Neural progenitor cell (in vitro differentiated cells): ENCODE results near the gene CST9L. TPM values are rescaled to one million over a fixed set of nuclear protein-coding genes. Genes with fewer than 3 reads are reported as not detected.

Experiments
- DNase-seq: peaks from one replicate; pipeline ENCODE4 v3.0.0-alpha.2; 2016; ENCODE audit warnings: low spot score
- H2AFZ ChIP-seq: fragments of 200-600 bp; sonication (generic); replicated peaks from 2 replicates; pipeline ENCODE4 v1.6.1; 2016; ENCODE audit warnings: antibody characterized with exemption
- H3F3A ChIP-seq: fragments of 200-600 bp; sonication (generic); 2 replicates; pipeline ENCODE4 v1.6.1; 2016; ENCODE audit warnings: antibody characterized with exemption, low read depth
- H3K27ac ChIP-seq: fragments of 200-600 bp; sonication (generic); 2 replicates; pipeline ENCODE4 v1.5.1; 2016; ENCODE audit warnings: mild to moderate bottlenecking
- H3K27me3 ChIP-seq: fragments of 200-600 bp; sonication (generic); 2 replicates; pipeline ENCODE4 v1.6.1; 2016; ENCODE audit warnings: mild to moderate bottlenecking, moderate library complexity
- H3K36me3 ChIP-seq: fragments of 200-600 bp; sonication (generic); 2 replicates; pipeline ENCODE4 v1.5.1; 2016
- H3K4me1 ChIP-seq: fragments of 200-600 bp; sonication (generic); 2 replicates; pipeline ENCODE4 v1.6.1; 2016; ENCODE audit warnings: mixed run types
- H3K4me2 ChIP-seq: fragments of 200-600 bp; sonication (generic); 2 replicates; pipeline ENCODE4 v1.6.1; 2016
- H3K4me3 ChIP-seq: fragments of 200-600 bp; sonication (generic); 2 replicates; pipeline ENCODE4 v1.5.1; 2016
- H3K79me2 ChIP-seq: fragments of 200-600 bp; sonication (generic); 2 replicates; pipeline ENCODE4 v1.6.1; 2016; ENCODE audit warnings: low read depth
- H3K9ac ChIP-seq: fragments of 200-600 bp; sonication (generic); 2 replicates; pipeline ENCODE4 v1.6.1; 2016
- H3K9me3 ChIP-seq: fragments of 200-600 bp; sonication (generic); 2 replicates; pipeline ENCODE4 v1.5.1; 2016; ENCODE audit warnings: low read depth
- H4K20me1 ChIP-seq: fragments of 200-600 bp; sonication (generic); 2 replicates; pipeline ENCODE4 v1.6.1; 2016; ENCODE audit warnings: low read depth
- H3K27ac Mint-ChIP-seq: 3 replicates; pipeline ENCODE4 v1.8.0; 2021; ENCODE audit warnings: mixed read lengths
- H3K27me3 Mint-ChIP-seq: 2 replicates; pipeline ENCODE4 v1.8.0; 2022; ENCODE audit warnings: low read depth, mild to moderate bottlenecking, inconsistent platforms, moderate library complexity, mixed read lengths; ENCODE audit not compliant: insufficient read depth
- H3K36me3 Mint-ChIP-seq: 3 replicates; pipeline ENCODE4 v1.8.0; 2021; ENCODE audit warnings: mixed read lengths
- H3K4me1 Mint-ChIP-seq: 3 replicates; pipeline ENCODE4 v1.8.0; 2021; ENCODE audit warnings: mixed read lengths
- H3K4me3 Mint-ChIP-seq: 3 replicates; pipeline ENCODE4 v1.8.0; 2021; ENCODE audit warnings: mild to moderate bottlenecking, moderate library complexity, mixed read lengths
- H3K9me3 Mint-ChIP-seq: 3 replicates; pipeline ENCODE4 v1.8.0; 2020; ENCODE audit warnings: mixed read lengths
- EZH2 ChIP-seq: fragments of 200-600 bp; sonication (generic); IDR thresholded peaks from 2 replicates; pipeline ENCODE4 v1.6.1; 2017; ENCODE audit warnings: antibody characterized with exemption, mild to moderate bottlenecking, moderate library complexity
- EZH2phosphoT487 ChIP-seq: fragments of 200-600 bp; sonication (generic); IDR thresholded peaks from 2 replicates; pipeline ENCODE4 v1.6.1; 2017; ENCODE audit warnings: antibody characterized with exemption
- total RNA-seq: library from RNA; depleted of rRNA; stranded (reverse); fragments of >200 nt; gene quantifications from 2 replicates; pipeline ENCODE4 v1.2.3, GENCODE V29; 2015; ENCODE audit warnings: low replicate concordance
- TF ChIP-seq, protein P1 (sequence below): fragments of 200-600 bp; sonication (generic); IDR thresholded peaks from 2 replicates; pipeline ENCODE4 v1.5.1; 2017; ENCODE audit warnings: antibody characterized with exemption, mild to moderate bottlenecking

CST9L gene
- total RNA-seq, 1 donor from 2014 or later, result not detected

DNA sequence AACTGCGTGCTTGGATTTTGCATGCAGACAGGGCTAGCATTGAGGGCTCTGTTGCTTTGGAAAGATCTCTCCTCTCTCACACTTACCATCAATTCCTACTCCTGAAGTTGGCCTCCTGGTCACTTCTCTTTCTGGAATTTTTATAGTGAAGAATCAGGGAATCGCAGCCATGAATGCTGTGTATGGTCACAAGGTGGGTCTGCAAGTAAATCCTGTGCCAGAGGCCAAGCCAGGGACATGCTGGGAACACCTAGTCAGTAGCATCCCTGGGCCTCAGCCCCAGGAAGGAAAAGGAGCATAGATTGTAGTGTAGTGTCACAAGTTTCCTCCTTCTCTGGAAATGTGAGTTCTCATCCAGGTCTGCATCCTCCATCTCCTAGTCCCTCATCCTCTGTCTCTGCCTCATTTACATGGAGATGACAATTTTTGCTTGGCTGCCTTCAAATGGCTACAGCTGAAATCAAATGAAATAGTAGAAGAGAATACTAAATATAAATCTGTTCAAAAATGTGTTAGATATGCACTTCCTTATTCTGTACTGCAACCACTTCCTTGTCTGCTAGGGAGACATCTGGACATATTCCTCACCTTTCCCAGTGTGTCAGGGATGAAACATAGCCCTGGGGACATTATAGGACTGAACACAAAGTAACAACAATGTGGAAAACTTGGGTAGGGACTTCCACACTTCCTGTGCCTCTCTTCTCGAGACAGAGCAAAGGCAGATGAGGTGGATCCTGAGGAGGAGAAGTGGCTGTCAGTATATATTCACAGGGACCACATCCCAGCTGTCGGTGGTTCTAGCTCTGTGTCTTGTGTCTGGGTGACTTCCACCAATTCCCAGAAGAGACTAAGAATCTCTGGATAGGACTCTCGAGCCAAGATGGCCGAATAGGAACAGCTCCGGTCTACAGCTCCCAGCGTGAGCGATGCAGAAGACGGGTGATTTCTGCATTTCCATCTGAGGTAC, 20.4 kb upstream of the CST9L start:
- Mint-ChIP-seq H3K36me3 (no peaks in the 10 kb centered on the region), H3K4me1 (peaks cover 6% of the 10 kb centered on the region), H3K4me3 (no peak overlapping the region), H3K27me3 (peaks cover 11% of the 10 kb centered on the region), H3K9me3 (peaks cover 6% of the 10 kb centered on the region), H3K27ac (peak overlapping the region; percentile 50)
- no peak overlapping the region for H3K9ac ChIP-seq
- no peak overlapping the region for H3K4me3 ChIP-seq
- no peaks in the 10 kb centered on the region for H3K36me3 ChIP-seq
- H2AFZ ChIP-seq, result peak overlapping the region; percentile 40
- H3K9me3 ChIP-seq, result no peaks in the 10 kb centered on the region
- no peaks in the 10 kb centered on the region for H3F3A ChIP-seq
- no peaks in the 10 kb centered on the region for H3K27me3 ChIP-seq
- H3K4me2 ChIP-seq, result no peak overlapping the region
- no peak for DNase-seq
- H4K20me1 ChIP-seq, result no peaks in the 10 kb centered on the region
- no peaks in the 10 kb centered on the region for H3K79me2 ChIP-seq
- TF ChIP-seq EZH2phosphoT487 (no peak), EZH2 (no peak)
- TF ChIP-seq, protein P1, sequence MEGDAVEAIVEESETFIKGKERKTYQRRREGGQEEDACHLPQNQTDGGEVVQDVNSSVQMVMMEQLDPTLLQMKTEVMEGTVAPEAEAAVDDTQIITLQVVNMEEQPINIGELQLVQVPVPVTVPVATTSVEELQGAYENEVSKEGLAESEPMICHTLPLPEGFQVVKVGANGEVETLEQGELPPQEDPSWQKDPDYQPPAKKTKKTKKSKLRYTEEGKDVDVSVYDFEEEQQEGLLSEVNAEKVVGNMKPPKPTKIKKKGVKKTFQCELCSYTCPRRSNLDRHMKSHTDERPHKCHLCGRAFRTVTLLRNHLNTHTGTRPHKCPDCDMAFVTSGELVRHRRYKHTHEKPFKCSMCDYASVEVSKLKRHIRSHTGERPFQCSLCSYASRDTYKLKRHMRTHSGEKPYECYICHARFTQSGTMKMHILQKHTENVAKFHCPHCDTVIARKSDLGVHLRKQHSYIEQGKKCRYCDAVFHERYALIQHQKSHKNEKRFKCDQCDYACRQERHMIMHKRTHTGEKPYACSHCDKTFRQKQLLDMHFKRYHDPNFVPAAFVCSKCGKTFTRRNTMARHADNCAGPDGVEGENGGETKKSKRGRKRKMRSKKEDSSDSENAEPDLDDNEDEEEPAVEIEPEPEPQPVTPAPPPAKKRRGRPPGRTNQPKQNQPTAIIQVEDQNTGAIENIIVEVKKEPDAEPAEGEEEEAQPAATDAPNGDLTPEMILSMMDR, result no peak
- H3K4me1 ChIP-seq, result no peaks in the 10 kb centered on the region
- no peak overlapping the region for H3K27ac ChIP-seq

DNA sequence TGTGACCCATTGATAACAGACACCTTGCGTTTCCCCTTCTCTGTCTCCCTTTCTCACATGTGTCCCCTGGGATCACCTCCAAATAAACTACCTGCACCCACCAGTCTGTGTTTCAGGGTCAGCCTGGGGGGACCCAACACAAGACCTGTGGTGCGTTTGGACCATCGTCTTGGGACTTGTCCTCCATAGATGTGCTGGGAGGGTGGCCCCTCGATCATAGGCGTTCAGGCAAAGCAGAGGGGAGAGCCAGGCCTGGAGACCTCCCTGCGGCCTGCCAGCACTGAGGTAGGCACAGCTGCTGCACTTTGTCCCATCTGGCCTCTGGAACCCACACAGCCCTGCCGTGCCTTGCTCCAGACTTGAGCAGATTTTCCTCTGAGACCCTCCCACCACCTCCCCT, 19.3 kb upstream of the CST9L start:
- peaks cover 6% of the 10 kb centered on the region for H3K4me1 Mint-ChIP-seq
- no peak overlapping the region for H3K27ac Mint-ChIP-seq
- H2AFZ ChIP-seq, result no peak overlapping the region
- no peaks in the 10 kb centered on the region for H3F3A ChIP-seq
- H3K27me3 ChIP-seq, result no peaks in the 10 kb centered on the region
- peaks cover 6% of the 10 kb centered on the region for H3K9me3 Mint-ChIP-seq
- no peak overlapping the region for H3K4me3 ChIP-seq
- H3K9me3 ChIP-seq, result no peaks in the 10 kb centered on the region
- TF ChIP-seq, protein P1, result no peak
- TF ChIP-seq EZH2, result no peak
- TF ChIP-seq EZH2phosphoT487, result no peak
- H3K27ac ChIP-seq, result no peak overlapping the region
- no peaks in the 10 kb centered on the region for H3K36me3 ChIP-seq
- no peak overlapping the region for H3K9ac ChIP-seq
- H3K4me2 ChIP-seq, result no peak overlapping the region
- no peaks in the 10 kb centered on the region for H3K79me2 ChIP-seq
- no peaks in the 10 kb centered on the region for H3K36me3 Mint-ChIP-seq
- no peak overlapping the region for H3K4me3 Mint-ChIP-seq
- H3K27me3 Mint-ChIP-seq, result peaks cover 11% of the 10 kb centered on the region
- no peak for DNase-seq
- H4K20me1 ChIP-seq, result no peaks in the 10 kb centered on the region
- H3K4me1 ChIP-seq, result no peaks in the 10 kb centered on the region

DNA sequence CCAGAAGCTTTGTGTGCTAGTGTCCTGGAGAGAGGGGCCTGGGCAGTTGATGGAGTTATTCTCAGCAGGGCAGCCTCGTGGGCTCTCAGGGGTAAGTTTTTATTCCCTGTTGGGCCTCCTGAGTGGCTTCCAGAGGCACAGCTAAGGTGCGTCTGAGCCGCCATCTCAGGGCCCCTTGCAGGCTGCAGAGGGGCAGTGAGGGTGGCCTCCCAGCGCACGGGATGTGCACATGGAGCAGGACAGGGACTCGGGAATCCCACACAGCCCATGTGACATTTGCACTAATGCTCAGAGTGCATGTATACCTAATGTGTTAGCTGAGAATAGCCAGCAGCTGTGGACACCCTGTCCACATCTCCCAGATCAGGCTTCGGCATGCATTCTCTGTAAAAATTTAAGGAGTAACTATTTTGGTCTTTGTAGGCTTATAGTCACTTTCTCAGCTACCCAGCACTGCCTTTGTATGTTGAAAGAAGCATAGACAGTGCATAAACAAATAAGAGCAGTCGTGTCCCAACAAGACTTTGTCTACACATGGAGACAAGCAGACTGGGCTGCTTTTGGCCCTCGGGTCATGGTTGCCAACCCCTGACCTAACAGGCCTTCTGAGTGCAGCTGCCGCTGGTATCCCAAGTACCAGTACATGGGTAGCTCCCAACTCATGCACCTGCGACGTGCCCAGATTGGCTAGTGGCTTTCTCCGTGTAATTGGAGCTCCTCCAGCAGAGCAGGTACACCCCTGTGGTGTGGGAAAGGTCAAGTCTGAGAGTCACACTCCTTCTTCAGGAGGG, 18.6 kb upstream of the CST9L start:
- no peaks in the 10 kb centered on the region for H3F3A ChIP-seq
- Mint-ChIP-seq H3K4me3 (no peak overlapping the region), H3K27ac (no peak overlapping the region), H3K36me3 (no peaks in the 10 kb centered on the region), H3K4me1 (peaks cover 6% of the 10 kb centered on the region), H3K27me3 (peaks cover 11% of the 10 kb centered on the region), H3K9me3 (peaks cover 6% of the 10 kb centered on the region)
- no peaks in the 10 kb centered on the region for H3K79me2 ChIP-seq
- H3K4me3 ChIP-seq, result no peak overlapping the region
- H3K4me2 ChIP-seq, result no peak overlapping the region
- H4K20me1 ChIP-seq, result no peaks in the 10 kb centered on the region
- no peaks in the 10 kb centered on the region for H3K4me1 ChIP-seq
- no peak for TF ChIP-seq EZH2
- no peak for TF ChIP-seq EZH2phosphoT487
- TF ChIP-seq, protein P1, result no peak
- H2AFZ ChIP-seq, result no peak overlapping the region
- no peaks in the 10 kb centered on the region for H3K27me3 ChIP-seq
- H3K9me3 ChIP-seq, result no peaks in the 10 kb centered on the region
- H3K36me3 ChIP-seq, result no peaks in the 10 kb centered on the region
- H3K9ac ChIP-seq, result no peak overlapping the region
- DNase-seq, result no peak
- H3K27ac ChIP-seq, result no peak overlapping the region
